ENCODE measurements around the gene HERC4. TPM values are rescaled to one million over a fixed set of nuclear protein-coding genes. Genes with fewer than 3 reads are reported as not detected.

The HERC4 gene
- total and polyA plus RNA-seq, 4 donors: 7.3 to 53.2 (median 16.0) TPM

DNA sequence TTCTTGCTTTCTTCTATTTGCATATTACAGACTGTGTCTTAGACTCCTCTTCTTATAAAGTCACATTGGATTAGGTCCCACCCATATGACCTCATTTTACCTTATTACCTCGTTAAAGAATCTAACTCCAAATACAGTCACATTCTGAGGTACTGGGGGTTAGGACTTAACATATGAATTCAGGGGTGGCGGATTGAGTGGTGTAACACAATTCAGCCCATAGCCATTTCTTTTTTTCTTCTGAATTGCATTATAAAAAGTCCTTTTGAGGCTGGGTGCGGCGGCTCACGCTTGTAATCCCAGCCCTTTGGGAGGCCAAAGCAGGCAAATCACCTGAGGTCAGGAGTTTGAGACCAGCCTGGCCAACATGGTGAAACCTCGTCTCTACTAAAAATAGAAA lies 6.8 kb upstream of the HERC4 start:
- peaks cover 0 to under 1% (median 0%) of the 10 kb centered on the region in 4 donors for H3K4me1 ChIP-seq (ENCODE audit: control insufficient read depth in 4 of 4, insufficient read depth in 4 of 4, low read length in 3 of 4)
- no peak for DNase-seq (ENCODE audit: low spot score)
- no peaks in the 10 kb centered on the region for H3K27me3 ChIP-seq (ENCODE audit: control insufficient read depth in 4 of 4, insufficient read depth in 4 of 4, low read length in 3 of 4)
- H3K9ac ChIP-seq (ENCODE audit: low read depth in 1 of 2, low read length in 2 of 2): no peak overlapping the region
- no peaks in the 10 kb centered on the region for H3K9me3 ChIP-seq (ENCODE audit: control insufficient read depth in 4 of 4, low read length in 3 of 4)
- WGBS: 83% methylated on average over 6 of the region's 6 CpGs
- H3K27ac ChIP-seq (ENCODE audit: low read depth in 1 of 2, low read length in 2 of 2): no peak overlapping the region
- H3K36me3 ChIP-seq (ENCODE audit: control insufficient read depth in 4 of 4, insufficient read depth in 3 of 4, low read depth in 1 of 4, low read length in 3 of 4): no peaks in the 10 kb centered on the region
- H3K4me3 ChIP-seq (ENCODE audit: low read depth in 1 of 3, low read length in 3 of 3): no peak overlapping the region
- TF ChIP-seq FOXA2 (IDR thresholded peaks at IDR 0.05): no peak
- TF ChIP-seq GABPA (IDR thresholded peaks at IDR 0.05 in 1 of 2, conservative IDR thresholded peaks at IDR 0.05 in 1 of 2): no peak
- TF ChIP-seq, protein P1, sequence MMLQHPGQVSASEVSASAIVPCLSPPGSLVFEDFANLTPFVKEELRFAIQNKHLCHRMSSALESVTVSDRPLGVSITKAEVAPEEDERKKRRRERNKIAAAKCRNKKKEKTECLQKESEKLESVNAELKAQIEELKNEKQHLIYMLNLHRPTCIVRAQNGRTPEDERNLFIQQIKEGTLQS (IDR thresholded peaks at IDR 0.05): no peak
- no peak for TF ChIP-seq SP1 (IDR thresholded peaks at IDR 0.05)
- no peak for TF ChIP-seq HNF4G (IDR thresholded peaks at IDR 0.05)
- TF ChIP-seq TAF1 (conservative IDR thresholded peaks at IDR 0.05): no peak
- no peak for TF ChIP-seq EGR1 (IDR thresholded peaks at IDR 0.05; ENCODE audit: low read depth in 2 of 2)
- no peak for TF ChIP-seq FOXA1 (IDR thresholded peaks at IDR 0.05)
- TF ChIP-seq RXRA (IDR thresholded peaks at IDR 0.05): no peak
- TF ChIP-seq RAD21 (IDR thresholded peaks at IDR 0.05): no peak
- TF ChIP-seq, protein P2, sequence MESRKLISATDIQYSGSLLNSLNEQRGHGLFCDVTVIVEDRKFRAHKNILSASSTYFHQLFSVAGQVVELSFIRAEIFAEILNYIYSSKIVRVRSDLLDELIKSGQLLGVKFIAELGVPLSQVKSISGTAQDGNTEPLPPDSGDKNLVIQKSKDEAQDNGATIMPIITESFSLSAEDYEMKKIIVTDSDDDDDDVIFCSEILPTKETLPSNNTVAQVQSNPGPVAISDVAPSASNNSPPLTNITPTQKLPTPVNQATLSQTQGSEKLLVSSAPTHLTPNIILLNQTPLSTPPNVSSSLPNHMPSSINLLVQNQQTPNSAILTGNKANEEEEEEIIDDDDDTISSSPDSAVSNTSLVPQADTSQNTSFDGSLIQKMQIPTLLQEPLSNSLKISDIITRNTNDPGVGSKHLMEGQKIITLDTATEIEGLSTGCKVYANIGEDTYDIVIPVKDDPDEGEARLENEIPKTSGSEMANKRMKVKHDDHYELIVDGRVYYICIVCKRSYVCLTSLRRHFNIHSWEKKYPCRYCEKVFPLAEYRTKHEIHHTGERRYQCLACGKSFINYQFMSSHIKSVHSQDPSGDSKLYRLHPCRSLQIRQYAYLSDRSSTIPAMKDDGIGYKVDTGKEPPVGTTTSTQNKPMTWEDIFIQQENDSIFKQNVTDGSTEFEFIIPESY (IDR thresholded peaks at IDR 0.05): no peak
- no peak for TF ChIP-seq HNF4A (conservative IDR thresholded peaks at IDR 0.05)
- TF ChIP-seq, protein P3, sequence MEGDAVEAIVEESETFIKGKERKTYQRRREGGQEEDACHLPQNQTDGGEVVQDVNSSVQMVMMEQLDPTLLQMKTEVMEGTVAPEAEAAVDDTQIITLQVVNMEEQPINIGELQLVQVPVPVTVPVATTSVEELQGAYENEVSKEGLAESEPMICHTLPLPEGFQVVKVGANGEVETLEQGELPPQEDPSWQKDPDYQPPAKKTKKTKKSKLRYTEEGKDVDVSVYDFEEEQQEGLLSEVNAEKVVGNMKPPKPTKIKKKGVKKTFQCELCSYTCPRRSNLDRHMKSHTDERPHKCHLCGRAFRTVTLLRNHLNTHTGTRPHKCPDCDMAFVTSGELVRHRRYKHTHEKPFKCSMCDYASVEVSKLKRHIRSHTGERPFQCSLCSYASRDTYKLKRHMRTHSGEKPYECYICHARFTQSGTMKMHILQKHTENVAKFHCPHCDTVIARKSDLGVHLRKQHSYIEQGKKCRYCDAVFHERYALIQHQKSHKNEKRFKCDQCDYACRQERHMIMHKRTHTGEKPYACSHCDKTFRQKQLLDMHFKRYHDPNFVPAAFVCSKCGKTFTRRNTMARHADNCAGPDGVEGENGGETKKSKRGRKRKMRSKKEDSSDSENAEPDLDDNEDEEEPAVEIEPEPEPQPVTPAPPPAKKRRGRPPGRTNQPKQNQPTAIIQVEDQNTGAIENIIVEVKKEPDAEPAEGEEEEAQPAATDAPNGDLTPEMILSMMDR (IDR thresholded peaks at IDR 0.05; ENCODE audit: low read depth, low read length, missing input control): no peak
- TF ChIP-seq NR2F2 (IDR thresholded peaks at IDR 0.05): no peak
- TF ChIP-seq, protein P4, sequence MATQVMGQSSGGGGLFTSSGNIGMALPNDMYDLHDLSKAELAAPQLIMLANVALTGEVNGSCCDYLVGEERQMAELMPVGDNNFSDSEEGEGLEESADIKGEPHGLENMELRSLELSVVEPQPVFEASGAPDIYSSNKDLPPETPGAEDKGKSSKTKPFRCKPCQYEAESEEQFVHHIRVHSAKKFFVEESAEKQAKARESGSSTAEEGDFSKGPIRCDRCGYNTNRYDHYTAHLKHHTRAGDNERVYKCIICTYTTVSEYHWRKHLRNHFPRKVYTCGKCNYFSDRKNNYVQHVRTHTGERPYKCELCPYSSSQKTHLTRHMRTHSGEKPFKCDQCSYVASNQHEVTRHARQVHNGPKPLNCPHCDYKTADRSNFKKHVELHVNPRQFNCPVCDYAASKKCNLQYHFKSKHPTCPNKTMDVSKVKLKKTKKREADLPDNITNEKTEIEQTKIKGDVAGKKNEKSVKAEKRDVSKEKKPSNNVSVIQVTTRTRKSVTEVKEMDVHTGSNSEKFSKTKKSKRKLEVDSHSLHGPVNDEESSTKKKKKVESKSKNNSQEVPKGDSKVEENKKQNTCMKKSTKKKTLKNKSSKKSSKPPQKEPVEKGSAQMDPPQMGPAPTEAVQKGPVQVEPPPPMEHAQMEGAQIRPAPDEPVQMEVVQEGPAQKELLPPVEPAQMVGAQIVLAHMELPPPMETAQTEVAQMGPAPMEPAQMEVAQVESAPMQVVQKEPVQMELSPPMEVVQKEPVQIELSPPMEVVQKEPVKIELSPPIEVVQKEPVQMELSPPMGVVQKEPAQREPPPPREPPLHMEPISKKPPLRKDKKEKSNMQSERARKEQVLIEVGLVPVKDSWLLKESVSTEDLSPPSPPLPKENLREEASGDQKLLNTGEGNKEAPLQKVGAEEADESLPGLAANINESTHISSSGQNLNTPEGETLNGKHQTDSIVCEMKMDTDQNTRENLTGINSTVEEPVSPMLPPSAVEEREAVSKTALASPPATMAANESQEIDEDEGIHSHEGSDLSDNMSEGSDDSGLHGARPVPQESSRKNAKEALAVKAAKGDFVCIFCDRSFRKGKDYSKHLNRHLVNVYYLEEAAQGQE (IDR thresholded peaks at IDR 0.05): no peak
- TF ChIP-seq YY1 (IDR thresholded peaks at IDR 0.05): no peak

DNA sequence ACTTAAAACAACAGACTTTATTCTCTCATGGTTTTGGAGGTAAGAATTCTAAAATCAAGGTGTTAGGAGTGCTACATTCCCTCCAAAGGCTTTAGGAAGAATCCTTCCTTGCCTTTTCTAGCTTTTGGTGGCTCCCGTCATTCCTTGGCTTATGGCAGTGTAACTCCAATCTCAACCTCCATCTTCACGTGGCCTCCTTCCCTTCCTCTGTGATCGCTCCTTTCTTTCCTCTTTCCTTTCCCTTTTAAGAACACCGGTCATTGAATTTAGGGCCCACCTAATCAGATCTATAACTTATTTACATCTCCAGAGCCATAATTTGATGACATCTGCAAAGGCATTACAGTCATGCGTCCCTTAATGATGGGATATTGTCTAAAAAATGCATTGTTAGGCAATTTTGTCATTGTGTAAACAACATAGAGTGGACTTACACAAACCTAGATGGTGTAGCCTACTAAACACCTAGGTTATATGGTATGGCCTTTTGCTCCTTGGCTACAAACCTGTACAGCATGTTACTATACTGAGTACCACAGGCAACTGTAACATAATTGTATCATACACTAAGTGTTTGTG lies 5.9 kb upstream of the HERC4 start:
- WGBS: 80% methylated on average over 5 of the region's 5 CpGs
- H3K4me3 ChIP-seq (ENCODE audit: low read depth in 1 of 3, low read length in 3 of 3): no peak overlapping the region
- no peaks in the 10 kb centered on the region for H3K9me3 ChIP-seq (ENCODE audit: control insufficient read depth in 4 of 4, low read length in 3 of 4)
- DNase-seq (ENCODE audit: low spot score): no peak
- H3K27ac ChIP-seq (ENCODE audit: low read depth in 1 of 2, low read length in 2 of 2): no peak overlapping the region
- no peaks in the 10 kb centered on the region for H3K4me1 ChIP-seq (ENCODE audit: control insufficient read depth in 4 of 4, insufficient read depth in 4 of 4, low read length in 3 of 4)
- no peak for TF ChIP-seq JUND (IDR thresholded peaks at IDR 0.05)
- no peak for TF ChIP-seq HNF4A (conservative IDR thresholded peaks at IDR 0.05)
- no peak for TF ChIP-seq FOXA1 (IDR thresholded peaks at IDR 0.05)
- H3K9ac ChIP-seq (ENCODE audit: low read depth in 1 of 2, low read length in 2 of 2): no peak overlapping the region
- H3K36me3 ChIP-seq (ENCODE audit: control insufficient read depth in 4 of 4, insufficient read depth in 3 of 4, low read depth in 1 of 4, low read length in 3 of 4): no peaks in the 10 kb centered on the region
- no peaks in the 10 kb centered on the region for H3K27me3 ChIP-seq (ENCODE audit: control insufficient read depth in 4 of 4, insufficient read depth in 4 of 4, low read length in 3 of 4)
